Esophagus squamous epithelium (tissue), 4 donors: ENCODE measurements around the gene FNDC3B.

ENCODE experiments used
- POLR2A ChIP-seq, 4 donors: fragments of 450-650 bp; IDR thresholded peaks; one replicate each; pipeline ENCODE4 v1.6.1; 2017; ENCODE audit warnings: antibody characterized with exemption in 4 of 4, mild to moderate bottlenecking in 4 of 4, moderate library complexity in 3 of 4
- TF ChIP-seq, protein P1 (sequence below), 6 experiments: fragments of 450-650 bp in 4 of 6; fragments of 200-600 bp in 2 of 6; sonication (generic) in 2 of 6; IDR thresholded peaks; one replicate each; pipeline ENCODE4 v1.5.1; 2016 to 2019; ENCODE audit warnings: antibody characterized with exemption in 6 of 6, mild to moderate bottlenecking in 4 of 6, moderate library complexity in 4 of 6

DNA sequence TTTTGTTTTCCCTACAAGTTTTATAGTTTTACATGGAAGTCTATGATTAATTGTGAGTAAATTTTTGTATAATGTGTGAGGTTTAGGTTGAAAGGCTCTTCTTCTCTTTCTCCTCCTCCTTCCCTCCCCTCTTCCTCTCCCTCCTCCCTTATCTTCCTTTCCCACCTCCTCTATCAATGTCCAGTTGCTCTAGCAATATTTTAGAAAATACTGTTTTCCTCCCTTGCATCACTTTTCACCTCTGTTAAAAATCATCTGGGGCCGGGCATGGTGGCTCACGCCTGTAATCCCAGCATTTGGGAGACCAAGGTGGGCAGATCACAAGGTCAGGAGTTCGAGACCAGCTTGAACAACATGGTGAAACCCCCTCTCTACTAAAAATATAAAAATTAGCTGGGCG, 119.4 kb downstream of the FNDC3B start:
- TF ChIP-seq, protein P1, sequence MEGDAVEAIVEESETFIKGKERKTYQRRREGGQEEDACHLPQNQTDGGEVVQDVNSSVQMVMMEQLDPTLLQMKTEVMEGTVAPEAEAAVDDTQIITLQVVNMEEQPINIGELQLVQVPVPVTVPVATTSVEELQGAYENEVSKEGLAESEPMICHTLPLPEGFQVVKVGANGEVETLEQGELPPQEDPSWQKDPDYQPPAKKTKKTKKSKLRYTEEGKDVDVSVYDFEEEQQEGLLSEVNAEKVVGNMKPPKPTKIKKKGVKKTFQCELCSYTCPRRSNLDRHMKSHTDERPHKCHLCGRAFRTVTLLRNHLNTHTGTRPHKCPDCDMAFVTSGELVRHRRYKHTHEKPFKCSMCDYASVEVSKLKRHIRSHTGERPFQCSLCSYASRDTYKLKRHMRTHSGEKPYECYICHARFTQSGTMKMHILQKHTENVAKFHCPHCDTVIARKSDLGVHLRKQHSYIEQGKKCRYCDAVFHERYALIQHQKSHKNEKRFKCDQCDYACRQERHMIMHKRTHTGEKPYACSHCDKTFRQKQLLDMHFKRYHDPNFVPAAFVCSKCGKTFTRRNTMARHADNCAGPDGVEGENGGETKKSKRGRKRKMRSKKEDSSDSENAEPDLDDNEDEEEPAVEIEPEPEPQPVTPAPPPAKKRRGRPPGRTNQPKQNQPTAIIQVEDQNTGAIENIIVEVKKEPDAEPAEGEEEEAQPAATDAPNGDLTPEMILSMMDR (IDR thresholded peaks at IDR 0.05): no peak
- TF ChIP-seq POLR2A (IDR thresholded peaks at IDR 0.05): no peak
